Lower lobe of right lung (tissue), 2 donors: ENCODE measurements around the gene GAP43. TPM values are rescaled to one million over a fixed set of nuclear protein-coding genes. Genes with fewer than 3 reads are reported as not detected.

ENCODE experiments used
- ATAC-seq, 2 donors: fragments of 200-7000 bp; cut with Tn5 transposase; one replicate each; pipeline ENCODE4 v1.9.1; 2020 to 2022; ENCODE audit warnings: mild to moderate bottlenecking in 2 of 2, moderate library complexity in 2 of 2
- DNase-seq: peaks from one replicate; pipeline ENCODE4 v3.0.0-alpha.2; 2020
- H3K27ac ChIP-seq: fragments of 200-600 bp; one replicate; pipeline ENCODE4 v1.8.0; 2022
- H3K27me3 ChIP-seq: fragments of 200-600 bp; one replicate; pipeline ENCODE4 v1.8.0; 2022; ENCODE audit warnings: low read depth
- H3K36me3 ChIP-seq: fragments of 200-600 bp; one replicate; pipeline ENCODE4 v1.8.0; 2022; ENCODE audit warnings: mild to moderate bottlenecking
- H3K4me1 ChIP-seq: fragments of 200-600 bp; one replicate; pipeline ENCODE4 v1.8.0; 2022
- H3K4me3 ChIP-seq: fragments of 200-600 bp; one replicate; pipeline ENCODE4 v1.8.0; 2022; ENCODE audit warnings: mild to moderate bottlenecking
- H3K9me3 ChIP-seq: fragments of 200-600 bp; one replicate; pipeline ENCODE4 v1.8.0; 2022
- CTCF ChIP-seq: fragments of 200-600 bp; IDR thresholded peaks from one replicate; pipeline ENCODE4 v1.8.0; 2022; ENCODE audit warnings: antibody characterized with exemption, mild to moderate bottlenecking
- intact Hi-C: fragments of 100-400 bp; cut with DNase I; formaldehyde crosslinking; loops from one replicate; pipeline ENCODE4 v1.11.0; 2022
- total RNA-seq: library from RNA; stranded (reverse); fragmentation: NEBNext Ultra II Directional; extraction: Animal tissue kit (Norgen Biotek cat#: 25700); gene quantifications from one replicate; pipeline ENCODE4 v1.2.1, GENCODE V29; 2021
- donor health status: DM: no; HTN: yes; CAD: no; lungs with severe emphysema.

The GAP43 gene
- total RNA-seq, 1 donor from 2014 or later, result not detected

GRCh38 chr3:115685097-115685496 is 61.8 kb downstream of the GAP43 start:
- intact Hi-C loops, result no loop called here
- Histone ChIP-seq H3K27me3 (peaks cover 3% of the 10 kb centered on the region), H3K9me3 (no peaks in the 10 kb centered on the region), H3K4me3 (no peak overlapping the region), H3K27ac (no peak overlapping the region), H3K36me3 (no peaks in the 10 kb centered on the region), H3K4me1 (no peaks in the 10 kb centered on the region)
- ATAC-seq (no peak), DNase-seq (no peak)
- TF ChIP-seq CTCF, result no peak

- Histone ChIP-seq H3K36me3 (no peaks in the 10 kb centered on the region), H3K9me3 (no peaks in the 10 kb centered on the region), H3K27me3 (no peaks in the 10 kb centered on the region), H3K4me3 (no peak overlapping the region), H3K27ac (no peak overlapping the region), H3K4me1 (no peaks in the 10 kb centered on the region)
- TF ChIP-seq CTCF, result no peak
- intact Hi-C loops, result no loop called here
- DNase-seq (no peak), ATAC-seq (no peak)
Measured at GRCh38 chr3:115687721-115688120, 64.4 kb downstream of the GAP43 start.

- no peak for TF ChIP-seq CTCF
- Histone ChIP-seq H3K36me3 (no peaks in the 10 kb centered on the region), H3K4me3 (no peak overlapping the region), H3K27me3 (no peaks in the 10 kb centered on the region), H3K4me1 (no peaks in the 10 kb centered on the region), H3K27ac (no peak overlapping the region), H3K9me3 (no peaks in the 10 kb centered on the region)
- no peak for DNase-seq
- intact Hi-C loops, result no loop called here
- ATAC-seq, result no peak
Measured at GRCh38 chr3:115688418-115688817, 65.1 kb downstream of the GAP43 start.

- Histone ChIP-seq H3K4me3 (no peak overlapping the region), H3K27me3 (no peaks in the 10 kb centered on the region), H3K9me3 (no peaks in the 10 kb centered on the region), H3K36me3 (no peaks in the 10 kb centered on the region), H3K27ac (no peak overlapping the region), H3K4me1 (no peaks in the 10 kb centered on the region)
- DNase-seq, result no peak
- no peak for TF ChIP-seq CTCF
- no peak for ATAC-seq
- intact Hi-C loops, result loop anchor here (10.0 kb wide), 1 partner anchor 475 kb away; no protein-coding TSS in a partner anchor
Measured at GRCh38 chr3:115689928-115690327, 66.6 kb downstream of the GAP43 start.

GRCh38 chr3:115691964-115692363 is 68.7 kb downstream of the GAP43 start:
- no peaks in the 10 kb centered on the region for H3K4me1 ChIP-seq
- H3K27me3 ChIP-seq, result no peaks in the 10 kb centered on the region
- H3K9me3 ChIP-seq, result no peaks in the 10 kb centered on the region
- no peak for TF ChIP-seq CTCF
- ATAC-seq (no peak), DNase-seq (no peak)
- intact Hi-C loops, result loop anchor here (10.0 kb wide), 1 partner anchor 477 kb away; no protein-coding TSS in a partner anchor
- no peak overlapping the region for H3K27ac ChIP-seq
- H3K4me3 ChIP-seq, result no peak overlapping the region
- H3K36me3 ChIP-seq, result no peaks in the 10 kb centered on the region
